GM03348 (cell line): Measurements from ENCODE around the gene MCUB.

ENCODE experiments used
- DNase-seq: peaks from one replicate; pipeline ENCODE4 v3.0.0; 2012; ENCODE audit warnings: low spot score

The MCUB gene

DNA sequence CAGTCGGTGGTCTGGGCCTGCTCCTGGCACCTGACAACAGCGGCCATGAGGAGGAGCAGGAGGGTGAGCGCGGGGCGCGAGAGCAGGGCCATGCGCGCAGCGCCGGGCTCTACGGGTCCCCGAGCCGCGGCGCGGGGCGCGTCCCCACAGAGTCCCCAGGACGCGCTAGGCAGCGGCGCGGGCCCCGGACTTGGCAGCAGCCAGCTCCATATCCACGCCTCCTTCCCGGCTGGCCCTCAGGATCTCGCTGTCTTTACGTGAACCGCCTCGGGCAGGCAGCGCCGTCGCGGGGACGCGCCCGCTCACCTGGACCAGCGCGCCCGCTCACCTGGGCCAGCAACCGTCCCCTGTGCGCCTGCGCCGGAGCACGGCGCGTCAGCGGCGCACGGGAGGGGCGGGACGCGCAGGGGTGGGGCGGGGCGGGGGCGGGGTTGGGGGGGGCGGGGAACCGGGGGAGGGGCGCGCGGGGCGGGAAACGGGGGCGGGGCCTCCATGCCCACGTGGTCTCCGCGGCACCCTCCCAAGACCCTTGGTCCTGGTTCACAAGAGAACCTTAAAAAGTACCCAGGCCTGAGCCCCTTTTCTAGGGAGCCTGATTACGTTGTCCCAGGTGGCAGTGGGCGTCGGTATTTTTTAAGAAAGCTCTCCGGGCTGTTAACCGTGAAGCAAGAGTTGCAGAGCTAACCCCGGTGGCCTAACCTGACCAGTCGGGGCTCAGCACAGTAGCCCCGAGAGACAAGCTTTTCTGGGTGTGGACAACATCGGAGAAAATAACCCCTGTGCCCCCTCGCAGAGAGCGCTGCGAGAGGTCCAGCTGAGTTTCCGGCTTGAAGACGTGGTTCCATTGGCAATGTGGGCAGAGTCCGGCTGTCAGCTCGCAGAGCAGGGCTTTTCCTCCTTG lies 169.9 kb downstream of the MCUB start, which contains the start of gene PLA2G12A:
PLA2G12A (minus strand) TSS at position 353 of the 901 bp plus-strand sequence; CDS start at position 92, 261 bp downstream.
- peak; percentile 96 for DNase-seq

- DNase-seq = no peak
Observed at GRCh38 chr4:109730619-109731545, 170.8 kb downstream of the MCUB start.

GRCh38 chr4:109733728-109734127 lies 173.7 kb downstream of the MCUB start:
- no peak for DNase-seq

GRCh38 chr4:109735566-109736365 lies 175.7 kb downstream of the MCUB start:
- DNase-seq = no peak
